ENCODE measurements around the gene LDLRAD4.

GRCh38 chr18:13226533-13227144, 8.1 kb downstream of the LDLRAD4 start:
- TF ChIP-seq ELF4 (IDR thresholded peaks at IDR 0.05) (no peak), BHLHE40 (IDR thresholded peaks at IDR 0.05; ENCODE audit: borderline replicate concordance) (no peak), PKNOX1 (IDR thresholded peaks at IDR 0.05) (no peak), SUZ12 (IDR thresholded peaks at IDR 0.05) (no peak), ARNT (IDR thresholded peaks at IDR 0.05) (no peak), FOXM1 (IDR thresholded peaks at IDR 0.05; ENCODE audit: borderline replicate concordance) (no peak), SP1 (IDR thresholded peaks at IDR 0.05) (no peak), L3MBTL2 (conservative IDR thresholded peaks at IDR 0.05) (no peak), HDGF (IDR thresholded peaks at IDR 0.05; ENCODE audit: borderline replicate concordance) (no peak)

Data from HEK293T (cell line).